Activated B cell treated with CpG ODN at 0.5 μM for 24 hours (primary cell): Measurements from ENCODE around the gene IMPA2. TPM values are rescaled to one million over a fixed set of nuclear protein-coding genes. Genes with fewer than 3 reads are reported as not detected.

Source experiments
- ATAC-seq: fragments of 200-7000 bp; cut with Tn5 transposase; one replicate; pipeline ENCODE4 v1.10.0; 2021; ENCODE audit warnings: low read depth, mild to moderate bottlenecking, moderate library complexity
- CTCF ChIA-PET: fragments of 350-600 bp; sonication (Branson Sonifier 250); formaldehyde crosslinking; loops from one replicate; lab custom pipeline; 2021; ENCODE audit warnings: antibody characterized with exemption; lab: Charles Lee
- POLR2A ChIA-PET: fragments of 350-600 bp; sonication (Branson Sonifier 250); formaldehyde crosslinking; loops from one replicate; lab custom pipeline; 2021; ENCODE audit warnings: antibody characterized with exemption; lab: Charles Lee
- DNase-seq: peaks from one replicate; pipeline ENCODE4 v3.0.0; 2022
- H3K27ac Mint-ChIP-seq: one replicate; pipeline ENCODE4 v1.8.0; 2020; ENCODE audit warnings: mixed read lengths
- H3K27me3 Mint-ChIP-seq: one replicate; pipeline ENCODE4 v1.8.0; 2021; ENCODE audit warnings: mixed read lengths
- H3K36me3 Mint-ChIP-seq: one replicate; pipeline ENCODE4 v1.8.0; 2021; ENCODE audit warnings: low read depth, mixed read lengths
- H3K4me1 Mint-ChIP-seq: one replicate; pipeline ENCODE4 v1.8.0; 2021; ENCODE audit warnings: mixed read lengths
- H3K4me3 Mint-ChIP-seq: one replicate; pipeline ENCODE4 v1.8.0; 2020; ENCODE audit warnings: mild to moderate bottlenecking, mixed read lengths
- H3K9me3 Mint-ChIP-seq: one replicate; pipeline ENCODE4 v1.8.0; 2020; ENCODE audit warnings: mixed read lengths
- CTCF ChIP-seq: fragments of 200-600 bp; IDR thresholded peaks from one replicate; pipeline ENCODE4 v1.8.0; 2022; ENCODE audit warnings: antibody characterized with exemption, mild to moderate bottlenecking
- intact Hi-C: fragments of 100-400 bp; cut with micrococcal nuclease; formaldehyde crosslinking; loops from one replicate; pipeline ENCODE4 v1.15.1; 2024
- total RNA-seq: library from RNA; stranded (reverse); gene quantifications from 2 replicates; pipeline ENCODE4 v1.2.3, GENCODE V29; 2022

Gene IMPA2
- total RNA-seq, 1 donor from 2014 or later = 7.5 TPM

DNA sequence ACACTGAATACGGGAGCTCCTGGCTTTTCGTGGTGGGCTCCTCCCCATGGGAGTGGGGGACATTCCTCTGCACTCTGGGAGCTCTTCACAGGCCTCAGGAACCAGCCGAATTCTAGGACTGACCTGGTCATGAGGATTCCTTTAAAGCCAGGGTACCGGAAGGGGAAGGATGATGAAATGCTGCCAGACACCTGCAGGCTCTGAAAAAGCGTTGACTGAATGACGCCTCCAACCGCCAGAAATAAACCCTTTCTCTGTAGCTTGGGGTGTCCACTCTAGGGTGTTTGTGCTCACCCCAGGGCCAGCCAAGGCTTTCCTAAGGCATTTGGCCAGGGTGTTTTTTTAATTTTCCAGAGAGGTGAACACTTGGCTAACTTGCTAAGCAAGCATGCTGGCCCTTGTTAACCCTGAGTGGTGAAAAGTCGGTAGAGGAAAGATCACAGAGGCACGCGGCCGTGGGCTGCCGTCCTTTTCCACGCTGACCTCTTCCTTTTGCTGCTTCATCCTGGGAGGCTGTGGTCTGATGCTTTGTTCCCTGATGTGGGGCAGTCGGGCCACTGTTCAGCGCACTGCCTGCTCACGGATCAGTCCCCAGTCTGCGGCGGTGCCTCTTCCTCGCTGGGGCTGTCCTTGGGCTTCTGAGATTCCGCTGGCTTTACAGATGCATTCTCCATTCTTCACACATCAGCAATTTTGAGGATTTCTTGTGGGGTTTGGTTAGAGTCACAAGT, 32.0 kb downstream of the IMPA2 start:
- TF ChIP-seq CTCF = no peak
- Mint-ChIP-seq H3K4me3 (no peak overlapping the region), H3K27ac (no peak overlapping the region), H3K9me3 (no peaks in the 10 kb centered on the region), H3K4me1 (no peaks in the 10 kb centered on the region), H3K36me3 (peaks cover 3% of the 10 kb centered on the region), H3K27me3 (no peaks in the 10 kb centered on the region)
- DNase-seq = no peak
- POLR2A ChIA-PET = no interaction called here
- intact Hi-C loops = no loop called here
- CTCF ChIA-PET = interaction anchor here (1.7 kb wide), 1 partner anchor 25 kb away, joined by 4 read pairs; no protein-coding TSS in a partner anchor
- ATAC-seq = no peak

GRCh38 chr18:12014086-12014485, 32.8 kb downstream of the IMPA2 start:
- H3K27ac Mint-ChIP-seq = no peak overlapping the region
- H3K36me3 Mint-ChIP-seq = peaks cover 3% of the 10 kb centered on the region
- no peak overlapping the region for H3K4me3 Mint-ChIP-seq
- ATAC-seq (no peak), DNase-seq (no peak)
- H3K27me3 Mint-ChIP-seq = no peaks in the 10 kb centered on the region
- CTCF ChIA-PET = no interaction called here
- POLR2A ChIA-PET = no interaction called here
- TF ChIP-seq CTCF = no peak
- intact Hi-C loops = no loop called here
- no peaks in the 10 kb centered on the region for H3K9me3 Mint-ChIP-seq
- H3K4me1 Mint-ChIP-seq = no peaks in the 10 kb centered on the region

- H3K27me3 Mint-ChIP-seq = no peaks in the 10 kb centered on the region
- H3K9me3 Mint-ChIP-seq = no peaks in the 10 kb centered on the region
- ATAC-seq (no peak), DNase-seq (no peak)
- ChIA-PET CTCF (no interaction called here), POLR2A (no interaction called here)
- peaks cover 3% of the 10 kb centered on the region for H3K36me3 Mint-ChIP-seq
- no peak for TF ChIP-seq CTCF
- intact Hi-C loops = no loop called here
- no peak overlapping the region for H3K4me3 Mint-ChIP-seq
- H3K4me1 Mint-ChIP-seq = no peaks in the 10 kb centered on the region
- H3K27ac Mint-ChIP-seq = no peak overlapping the region
Observed at GRCh38 chr18:12014521-12015415, 33.5 kb downstream of the IMPA2 start.

- ChIA-PET CTCF (no interaction called here), POLR2A (no interaction called here)
- H3K4me3 Mint-ChIP-seq = no peak overlapping the region
- H3K36me3 Mint-ChIP-seq = peaks cover 3% of the 10 kb centered on the region
- no peak overlapping the region for H3K27ac Mint-ChIP-seq
- H3K4me1 Mint-ChIP-seq = peaks cover 2% of the 10 kb centered on the region
- peaks cover under 1% of the 10 kb centered on the region for H3K9me3 Mint-ChIP-seq
- no peak for ATAC-seq
- H3K27me3 Mint-ChIP-seq = no peaks in the 10 kb centered on the region
- DNase-seq = no peak
- intact Hi-C loops = no loop called here
- no peak for TF ChIP-seq CTCF
Observed at GRCh38 chr18:12015416-12016062, 34.2 kb downstream of the IMPA2 start.

DNA sequence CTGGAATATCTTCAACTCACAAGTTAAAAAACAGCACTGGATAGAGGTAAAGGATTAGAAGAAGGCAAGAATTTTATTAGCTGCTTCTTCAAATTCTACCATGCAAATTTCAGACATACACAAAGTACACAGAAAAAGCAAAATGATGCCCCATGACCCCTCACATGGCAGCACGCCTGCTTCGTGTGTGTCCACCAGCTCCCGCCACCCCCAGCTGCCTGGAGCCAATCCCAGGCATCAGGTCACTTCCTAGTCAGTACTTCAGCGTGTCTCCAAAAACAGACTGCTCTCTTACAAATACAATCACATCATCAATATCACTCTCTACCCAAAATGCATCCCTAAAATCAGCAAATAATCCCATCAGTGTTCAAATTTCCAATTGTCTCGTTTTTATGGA, 35.8 kb downstream of the IMPA2 start:
- Mint-ChIP-seq H3K4me3 (no peak overlapping the region), H3K4me1 (peaks cover 4% of the 10 kb centered on the region), H3K27me3 (no peaks in the 10 kb centered on the region), H3K36me3 (peaks cover 3% of the 10 kb centered on the region), H3K9me3 (peaks cover 2% of the 10 kb centered on the region), H3K27ac (no peak overlapping the region)
- no peak for TF ChIP-seq CTCF
- CTCF ChIA-PET = no interaction called here
- no peak for ATAC-seq
- DNase-seq = no peak
- intact Hi-C loops = no loop called here
- POLR2A ChIA-PET = no interaction called here
